Endothelial cell (in vitro differentiated cells): Measurements from ENCODE around the gene SLC9A9. TPM values are rescaled to one million over a fixed set of nuclear protein-coding genes. Genes with fewer than 3 reads are reported as not detected.

Experiments used
- DNase-seq: peaks from one replicate; pipeline ENCODE4 v3.0.0; 2021; ENCODE audit warnings: low spot score
- H3K27ac Mint-ChIP-seq: one replicate; pipeline ENCODE4 v1.8.0; 2021; ENCODE audit warnings: mixed read lengths, inconsistent platforms; ENCODE audit not compliant: unreplicated experiment
- H3K27me3 Mint-ChIP-seq: one replicate; pipeline ENCODE4 v1.8.0; 2021; ENCODE audit warnings: mild to moderate bottlenecking, moderate library complexity, mixed read lengths, inconsistent platforms; ENCODE audit not compliant: unreplicated experiment
- H3K36me3 Mint-ChIP-seq: one replicate; pipeline ENCODE4 v1.8.0; 2021; ENCODE audit warnings: mild to moderate bottlenecking, low read depth, mixed read lengths, inconsistent platforms; ENCODE audit not compliant: unreplicated experiment
- H3K4me1 Mint-ChIP-seq: one replicate; pipeline ENCODE4 v1.8.0; 2021; ENCODE audit warnings: mild to moderate bottlenecking, mixed read lengths, inconsistent platforms; ENCODE audit not compliant: unreplicated experiment
- H3K4me3 Mint-ChIP-seq: one replicate; pipeline ENCODE4 v1.8.0; 2021; ENCODE audit warnings: mild to moderate bottlenecking, mixed read lengths, inconsistent platforms; ENCODE audit not compliant: unreplicated experiment
- H3K9me3 Mint-ChIP-seq: one replicate; pipeline ENCODE4 v1.8.0; 2021; ENCODE audit warnings: mixed read lengths, inconsistent platforms; ENCODE audit not compliant: unreplicated experiment
- total RNA-seq: library from RNA; stranded (reverse); fragmentation: NEBNext Ultra II Directional; extraction: Animal tissue kit (Norgen Biotek cat#: 25700); gene quantifications from one replicate; pipeline ENCODE4 v1.2.1, GENCODE V29; 2021; ENCODE audit not compliant: unreplicated experiment
- TF ChIP-seq, protein P1 (sequence below): fragments of 200-600 bp; sonication (generic); IDR thresholded peaks from one replicate; pipeline ENCODE4 v1.5.0; 2021; ENCODE audit warnings: antibody characterized with exemption; ENCODE audit not compliant: unreplicated experiment

The SLC9A9 gene
- total RNA-seq, 1 donor from 2014 or later, result 7.9 TPM

DNA sequence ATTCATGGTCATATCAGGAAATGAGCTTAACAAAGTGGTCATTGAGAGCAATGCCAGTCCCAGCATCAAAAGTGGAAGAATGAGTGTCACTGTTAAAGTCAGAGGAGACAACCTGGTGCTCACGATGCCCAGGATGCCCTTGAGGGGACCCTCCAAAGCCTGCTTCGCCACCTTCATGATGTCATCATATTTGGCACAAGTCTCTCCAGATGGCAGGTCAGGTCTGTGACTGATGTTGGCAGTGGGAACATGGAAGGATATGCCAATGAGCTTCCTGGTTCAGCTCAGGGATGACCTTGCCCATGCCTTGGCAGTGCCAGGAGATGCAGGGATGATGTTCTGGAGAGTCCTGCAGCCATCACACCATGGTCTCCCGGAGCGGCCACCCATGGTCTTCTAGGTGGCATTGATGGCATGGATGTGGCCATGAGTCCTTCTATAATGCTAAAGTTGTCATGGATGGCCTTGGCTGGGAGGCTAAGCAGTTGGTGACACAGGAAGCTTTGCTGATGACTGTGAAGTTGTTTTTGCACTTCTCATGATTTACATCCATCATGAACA is 344.9 kb downstream of the SLC9A9 start:
- no peaks in the 10 kb centered on the region for H3K36me3 Mint-ChIP-seq
- no peaks in the 10 kb centered on the region for H3K9me3 Mint-ChIP-seq
- H3K4me3 Mint-ChIP-seq, result no peak overlapping the region
- H3K4me1 Mint-ChIP-seq, result no peaks in the 10 kb centered on the region
- DNase-seq, result no peak
- peaks cover 4% of the 10 kb centered on the region for H3K27me3 Mint-ChIP-seq
- TF ChIP-seq, protein P1, sequence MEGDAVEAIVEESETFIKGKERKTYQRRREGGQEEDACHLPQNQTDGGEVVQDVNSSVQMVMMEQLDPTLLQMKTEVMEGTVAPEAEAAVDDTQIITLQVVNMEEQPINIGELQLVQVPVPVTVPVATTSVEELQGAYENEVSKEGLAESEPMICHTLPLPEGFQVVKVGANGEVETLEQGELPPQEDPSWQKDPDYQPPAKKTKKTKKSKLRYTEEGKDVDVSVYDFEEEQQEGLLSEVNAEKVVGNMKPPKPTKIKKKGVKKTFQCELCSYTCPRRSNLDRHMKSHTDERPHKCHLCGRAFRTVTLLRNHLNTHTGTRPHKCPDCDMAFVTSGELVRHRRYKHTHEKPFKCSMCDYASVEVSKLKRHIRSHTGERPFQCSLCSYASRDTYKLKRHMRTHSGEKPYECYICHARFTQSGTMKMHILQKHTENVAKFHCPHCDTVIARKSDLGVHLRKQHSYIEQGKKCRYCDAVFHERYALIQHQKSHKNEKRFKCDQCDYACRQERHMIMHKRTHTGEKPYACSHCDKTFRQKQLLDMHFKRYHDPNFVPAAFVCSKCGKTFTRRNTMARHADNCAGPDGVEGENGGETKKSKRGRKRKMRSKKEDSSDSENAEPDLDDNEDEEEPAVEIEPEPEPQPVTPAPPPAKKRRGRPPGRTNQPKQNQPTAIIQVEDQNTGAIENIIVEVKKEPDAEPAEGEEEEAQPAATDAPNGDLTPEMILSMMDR, result no peak
- H3K27ac Mint-ChIP-seq, result no peak overlapping the region

DNA sequence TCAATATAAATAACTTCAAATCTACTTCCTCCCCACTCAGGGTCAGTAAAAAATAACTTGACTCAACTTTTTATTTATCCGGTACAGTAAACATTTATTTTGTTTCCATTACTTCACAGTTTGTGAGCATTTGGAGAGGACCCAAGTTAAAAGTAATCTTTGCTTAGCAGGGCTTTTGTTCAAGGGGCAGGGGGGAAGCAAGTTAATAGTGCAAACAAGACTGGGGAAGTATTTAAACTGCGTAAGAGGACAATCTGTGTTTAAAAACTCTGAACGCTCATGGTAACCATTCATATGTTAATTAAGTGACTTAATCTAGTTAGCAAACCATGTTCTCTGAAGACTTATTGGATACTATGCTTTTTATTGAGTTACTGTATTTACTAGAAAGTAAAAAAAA is 346.2 kb downstream of the SLC9A9 start:
- H3K27me3 Mint-ChIP-seq, result peaks cover 3% of the 10 kb centered on the region
- H3K9me3 Mint-ChIP-seq, result no peaks in the 10 kb centered on the region
- H3K36me3 Mint-ChIP-seq, result no peaks in the 10 kb centered on the region
- no peaks in the 10 kb centered on the region for H3K4me1 Mint-ChIP-seq
- no peak overlapping the region for H3K4me3 Mint-ChIP-seq
- TF ChIP-seq, protein P1, result no peak
- no peak overlapping the region for H3K27ac Mint-ChIP-seq
- DNase-seq, result no peak

DNA sequence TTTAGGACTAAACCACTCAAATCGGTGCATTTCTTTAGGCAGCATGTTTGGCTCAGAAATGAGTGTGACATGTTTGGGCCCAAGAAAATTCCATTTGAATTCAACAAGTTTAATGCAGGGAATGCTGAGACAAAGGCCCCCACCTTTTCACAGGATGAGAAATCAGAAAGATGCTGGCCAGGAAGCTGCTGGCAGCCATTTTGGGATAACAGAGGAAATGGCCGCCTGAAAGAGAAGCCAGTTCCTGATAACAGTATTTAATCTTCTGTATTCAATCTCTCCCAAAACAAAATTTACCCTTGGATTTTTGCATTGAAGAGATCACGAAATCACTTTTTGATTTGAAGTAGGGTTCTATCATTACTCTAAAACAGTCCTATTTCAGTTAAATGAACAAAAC is 350.9 kb downstream of the SLC9A9 start:
- TF ChIP-seq, protein P1, result no peak
- no peak for DNase-seq
- H3K27ac Mint-ChIP-seq, result no peak overlapping the region
- no peak overlapping the region for H3K4me3 Mint-ChIP-seq
- H3K36me3 Mint-ChIP-seq, result no peaks in the 10 kb centered on the region
- H3K4me1 Mint-ChIP-seq, result no peaks in the 10 kb centered on the region
- no peaks in the 10 kb centered on the region for H3K9me3 Mint-ChIP-seq
- no peaks in the 10 kb centered on the region for H3K27me3 Mint-ChIP-seq

DNA sequence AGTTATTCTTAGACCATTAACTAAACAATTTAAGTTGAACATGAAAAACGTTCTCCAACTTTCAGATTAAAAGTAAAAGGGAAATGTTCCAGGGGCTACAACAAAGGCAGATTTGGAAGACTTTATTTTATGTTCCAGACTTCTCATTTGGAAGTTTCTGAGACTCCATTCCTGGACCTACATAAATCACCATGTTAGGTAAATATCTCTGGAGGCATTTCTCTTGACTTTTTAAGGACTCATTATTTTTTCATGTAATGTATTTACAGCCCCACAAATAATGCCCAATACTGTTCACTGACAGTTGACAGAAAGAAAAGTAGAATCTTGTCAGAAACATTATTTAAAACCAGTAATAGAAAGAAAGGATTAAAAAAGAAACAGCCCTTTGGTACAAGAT is 352.1 kb downstream of the SLC9A9 start:
- no peak for DNase-seq
- H3K27ac Mint-ChIP-seq, result no peak overlapping the region
- TF ChIP-seq, protein P1, result no peak
- H3K36me3 Mint-ChIP-seq, result no peaks in the 10 kb centered on the region
- H3K4me1 Mint-ChIP-seq, result no peaks in the 10 kb centered on the region
- H3K27me3 Mint-ChIP-seq, result no peaks in the 10 kb centered on the region
- no peaks in the 10 kb centered on the region for H3K9me3 Mint-ChIP-seq
- no peak overlapping the region for H3K4me3 Mint-ChIP-seq

DNA sequence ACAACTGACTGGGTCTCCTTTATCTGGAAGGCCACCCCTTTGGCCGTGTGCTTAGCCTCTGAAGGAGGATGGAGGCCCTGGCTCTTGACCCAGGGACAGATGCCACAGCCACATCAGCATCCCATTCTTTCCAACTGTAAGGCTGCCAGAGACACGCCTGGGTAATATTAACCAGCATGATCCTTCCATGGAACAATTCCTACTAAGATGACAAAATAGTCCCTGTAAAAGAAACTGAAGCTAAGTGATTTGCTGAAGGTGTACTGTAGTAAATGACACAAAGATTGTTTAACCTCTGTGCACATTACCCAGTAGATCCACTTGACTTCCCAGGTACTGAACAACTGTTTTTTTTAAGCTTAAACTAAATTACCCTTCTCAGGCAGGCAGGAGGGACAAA is 352.7 kb downstream of the SLC9A9 start:
- Mint-ChIP-seq H3K27ac (no peak overlapping the region), H3K4me1 (no peaks in the 10 kb centered on the region), H3K36me3 (no peaks in the 10 kb centered on the region), H3K9me3 (no peaks in the 10 kb centered on the region), H3K27me3 (no peaks in the 10 kb centered on the region), H3K4me3 (no peak overlapping the region)
- TF ChIP-seq, protein P1, result no peak
- no peak for DNase-seq
